HFF-Myc (cell line): Measurements from ENCODE around the gene GFER.
"Not testable (repeated sequence)": the region's sequence is repeated elsewhere in the genome, so short reads cannot be mapped to it uniquely, and the experiment has no call there.

Experiments used
- DNase-seq: peaks from one replicate; pipeline ENCODE4 v3.0.0-alpha.2; 2011; ENCODE audit warnings: low read depth; ENCODE audit errors: extremely low read depth
- H3K4me3 ChIP-seq: replicated peaks from 2 replicates; pipeline ENCODE4 v1.5.1; 2011; ENCODE audit warnings: low read depth, mild to moderate bottlenecking, control low read depth, low read length
- TF ChIP-seq, protein P1 (sequence below): IDR thresholded peaks from 2 replicates; pipeline ENCODE4 v1.5.1; 2012; ENCODE audit warnings: mild to moderate bottlenecking, low read depth, low read length, control low read depth; ENCODE audit errors: missing control alignments

The GFER gene

DNA sequence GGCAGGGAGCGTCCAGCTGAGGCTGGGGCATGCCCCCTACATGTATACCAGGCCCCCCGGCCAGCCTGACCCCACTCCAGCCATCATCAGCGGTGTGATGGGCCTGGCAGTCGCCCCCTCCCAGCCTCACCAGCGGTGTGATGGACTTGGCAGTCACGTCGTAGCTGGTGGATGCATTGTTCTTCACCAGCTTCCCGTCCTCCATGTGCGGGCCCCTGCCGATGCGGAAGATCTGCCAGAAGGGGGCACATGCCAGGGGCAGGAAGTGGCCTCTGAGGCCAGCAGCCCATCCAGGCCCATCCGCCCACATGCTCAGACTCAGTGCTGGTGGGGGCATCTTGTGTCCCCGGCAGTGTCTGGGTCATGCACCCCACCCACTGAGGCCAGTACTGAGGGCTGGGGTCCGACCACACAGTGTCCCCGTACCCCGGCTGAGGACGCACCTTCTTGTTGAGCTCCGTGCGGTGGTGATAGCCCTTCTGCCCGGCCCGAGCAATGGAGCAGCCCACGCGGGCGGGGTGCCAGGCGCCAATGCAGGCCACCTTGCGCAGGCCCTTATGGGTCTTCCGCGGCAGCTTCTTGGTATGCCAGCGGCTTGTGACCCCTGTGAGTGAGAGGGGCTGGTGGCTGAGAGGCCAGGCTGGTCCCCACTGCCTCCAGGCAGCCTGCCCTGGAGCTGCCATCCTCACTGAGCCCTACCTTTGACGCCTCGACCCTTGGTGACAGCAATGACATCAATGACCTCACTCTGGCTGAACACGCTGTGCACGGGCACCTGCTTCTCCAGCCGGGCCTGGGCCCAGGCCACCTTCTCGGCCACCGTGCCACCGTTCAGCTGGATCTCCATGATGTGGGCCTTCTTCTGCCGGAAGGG lies 37.3 kb upstream of the GFER start:
- DNase-seq, result no peak
- TF ChIP-seq, protein P1, sequence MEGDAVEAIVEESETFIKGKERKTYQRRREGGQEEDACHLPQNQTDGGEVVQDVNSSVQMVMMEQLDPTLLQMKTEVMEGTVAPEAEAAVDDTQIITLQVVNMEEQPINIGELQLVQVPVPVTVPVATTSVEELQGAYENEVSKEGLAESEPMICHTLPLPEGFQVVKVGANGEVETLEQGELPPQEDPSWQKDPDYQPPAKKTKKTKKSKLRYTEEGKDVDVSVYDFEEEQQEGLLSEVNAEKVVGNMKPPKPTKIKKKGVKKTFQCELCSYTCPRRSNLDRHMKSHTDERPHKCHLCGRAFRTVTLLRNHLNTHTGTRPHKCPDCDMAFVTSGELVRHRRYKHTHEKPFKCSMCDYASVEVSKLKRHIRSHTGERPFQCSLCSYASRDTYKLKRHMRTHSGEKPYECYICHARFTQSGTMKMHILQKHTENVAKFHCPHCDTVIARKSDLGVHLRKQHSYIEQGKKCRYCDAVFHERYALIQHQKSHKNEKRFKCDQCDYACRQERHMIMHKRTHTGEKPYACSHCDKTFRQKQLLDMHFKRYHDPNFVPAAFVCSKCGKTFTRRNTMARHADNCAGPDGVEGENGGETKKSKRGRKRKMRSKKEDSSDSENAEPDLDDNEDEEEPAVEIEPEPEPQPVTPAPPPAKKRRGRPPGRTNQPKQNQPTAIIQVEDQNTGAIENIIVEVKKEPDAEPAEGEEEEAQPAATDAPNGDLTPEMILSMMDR, result no peak
- H3K4me3 ChIP-seq, result no peak overlapping the region

DNA sequence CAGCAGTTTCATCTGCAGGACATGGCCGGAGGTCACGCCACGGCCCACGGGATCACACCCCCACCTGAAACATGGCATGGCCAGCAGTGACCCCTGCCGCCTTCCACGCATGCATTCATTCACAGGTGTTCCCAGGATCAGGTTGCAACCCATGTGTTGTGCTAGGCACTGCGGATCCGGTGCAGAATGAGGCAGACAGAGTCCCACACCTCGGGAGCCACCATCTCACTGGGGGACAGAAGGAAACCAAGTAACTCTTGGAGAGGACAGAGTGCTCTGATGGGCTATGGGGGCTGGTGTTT lies 36.7 kb upstream of the GFER start:
- no peak overlapping the region for H3K4me3 ChIP-seq
- TF ChIP-seq, protein P1, result no peak
- DNase-seq, result no peak

DNA sequence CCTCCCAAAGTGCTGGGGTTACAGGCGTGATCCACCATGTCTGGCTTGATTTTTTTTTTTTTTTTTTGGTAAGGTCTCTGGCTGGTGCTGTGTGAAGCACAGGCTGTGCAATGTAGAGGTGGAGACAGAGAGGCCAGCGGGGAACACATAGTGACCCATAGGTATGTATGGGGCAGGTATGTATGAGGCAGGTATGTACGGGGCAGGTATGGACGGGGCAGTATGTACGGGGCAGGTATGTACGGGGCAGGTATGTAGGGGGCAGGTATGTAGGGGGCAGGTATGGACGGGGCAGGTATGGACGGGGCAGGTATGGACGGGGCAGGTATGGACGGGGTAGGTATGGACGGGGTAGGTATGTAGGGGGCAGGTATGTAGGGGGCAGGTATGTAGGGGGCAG lies 34.5 kb upstream of the GFER start:
- no peak for DNase-seq

DNA sequence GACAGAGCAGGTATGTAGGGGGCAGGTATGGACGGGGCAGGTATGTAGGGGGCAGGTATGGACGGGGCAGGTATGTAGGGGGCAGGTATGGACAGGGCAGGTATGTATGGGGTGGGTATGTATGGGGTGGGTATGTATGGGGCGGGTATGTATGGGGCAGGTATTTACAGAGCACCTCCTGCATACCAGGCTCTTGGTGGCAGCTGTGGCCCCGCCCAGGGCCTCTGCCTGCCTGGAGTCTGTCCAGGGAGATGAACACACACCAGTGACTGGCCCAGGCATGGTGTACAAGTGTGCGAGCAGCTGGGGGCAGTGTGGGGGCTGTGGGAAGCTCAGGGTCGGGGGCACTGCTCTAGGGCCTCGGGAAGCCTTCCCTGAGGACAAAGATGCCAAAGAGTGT lies 33.9 kb upstream of the GFER start:
- no peak for DNase-seq
- TF ChIP-seq, protein P1, result no peak

More for the DNA sequence above, 34.5 kb upstream of the GFER start:
- no peak overlapping the region for H3K4me3 ChIP-seq
- TF ChIP-seq, protein P1, result no peak

DNA sequence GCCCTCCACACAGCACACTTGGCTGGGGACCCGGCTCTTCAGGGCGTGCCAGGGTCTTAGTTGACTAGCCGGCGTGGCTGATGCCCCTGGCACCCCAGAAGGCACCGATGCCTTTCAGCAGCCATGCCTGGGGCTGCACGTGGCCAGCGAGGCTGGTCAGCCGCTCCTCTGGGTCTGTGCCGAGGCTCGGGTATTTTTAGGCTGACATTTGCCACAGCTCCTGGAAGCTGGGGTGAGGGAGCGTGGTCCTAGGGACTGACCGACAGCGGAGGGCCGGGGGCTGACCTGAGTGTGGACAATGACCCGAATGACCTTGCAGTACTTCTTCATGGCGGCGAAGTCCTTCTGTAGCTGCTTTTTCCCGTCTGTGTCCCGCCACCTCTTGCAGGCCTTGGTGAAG lies 33.4 kb upstream of the GFER start:
- DNase-seq, result no peak
- no peak overlapping the region for H3K4me3 ChIP-seq
- TF ChIP-seq, protein P1, result no peak

More for the DNA sequence above, 33.9 kb upstream of the GFER start:
- H3K4me3 ChIP-seq, result no peak overlapping the region

DNA sequence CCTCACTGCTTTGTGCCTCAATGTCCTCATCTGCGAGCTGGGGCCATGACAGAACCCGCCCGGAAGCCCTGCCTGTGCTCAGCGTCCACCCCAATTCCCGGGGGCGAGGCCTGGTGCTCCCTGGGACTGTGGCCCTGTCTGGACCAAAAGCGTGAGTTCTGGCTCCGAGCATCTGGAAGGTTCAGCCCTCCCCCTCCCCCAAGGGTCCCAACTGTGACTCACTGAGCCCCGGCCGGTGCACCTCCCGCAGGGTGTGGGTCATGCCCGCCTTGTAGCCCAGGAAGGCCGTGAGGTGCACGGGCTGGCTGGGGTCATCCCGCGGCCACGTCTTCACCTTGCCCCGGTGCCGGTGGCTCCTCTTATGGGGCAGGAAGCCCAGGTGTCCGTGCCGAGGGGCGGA lies 30.3 kb upstream of the GFER start:
- no peak for DNase-seq
- TF ChIP-seq, protein P1, result no peak
- H3K4me3 ChIP-seq, result no peak overlapping the region

DNA sequence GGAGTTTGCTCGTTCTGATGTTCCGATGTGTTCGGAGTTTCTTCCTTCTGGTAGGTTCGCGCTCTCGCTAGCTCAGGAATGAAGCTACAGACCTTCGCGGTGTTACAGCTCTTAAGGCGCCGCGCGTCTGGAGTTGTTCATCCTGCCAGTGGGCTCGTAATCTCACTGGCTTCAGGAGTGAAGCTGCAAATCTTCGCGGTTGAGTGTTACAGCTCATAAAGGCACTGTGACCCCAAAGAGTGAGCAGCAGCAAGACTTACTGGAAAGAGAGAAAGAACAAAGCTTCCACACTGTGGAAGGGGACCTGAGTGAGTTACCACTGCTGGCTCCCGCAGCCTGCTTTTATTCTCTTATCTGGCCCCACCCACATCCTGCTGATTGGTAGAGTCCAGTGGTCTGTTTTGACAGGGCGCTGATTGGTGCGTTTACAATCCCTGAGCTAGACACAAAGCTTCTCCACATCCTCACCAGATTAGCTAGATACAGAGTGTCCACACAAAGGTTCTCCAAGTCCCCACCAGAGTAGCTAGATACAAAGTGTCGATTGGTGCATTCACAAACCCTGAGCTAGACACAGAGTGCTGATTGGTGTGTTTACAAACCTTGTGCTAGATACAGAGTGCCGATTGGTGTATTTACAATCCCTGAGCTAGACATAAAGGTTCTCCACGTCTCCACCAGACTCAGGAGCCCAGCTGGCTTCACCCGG lies 26.4 kb upstream of the GFER start:
- H3K4me3 ChIP-seq, DNase-seq: not testable (repeated sequence)

DNA sequence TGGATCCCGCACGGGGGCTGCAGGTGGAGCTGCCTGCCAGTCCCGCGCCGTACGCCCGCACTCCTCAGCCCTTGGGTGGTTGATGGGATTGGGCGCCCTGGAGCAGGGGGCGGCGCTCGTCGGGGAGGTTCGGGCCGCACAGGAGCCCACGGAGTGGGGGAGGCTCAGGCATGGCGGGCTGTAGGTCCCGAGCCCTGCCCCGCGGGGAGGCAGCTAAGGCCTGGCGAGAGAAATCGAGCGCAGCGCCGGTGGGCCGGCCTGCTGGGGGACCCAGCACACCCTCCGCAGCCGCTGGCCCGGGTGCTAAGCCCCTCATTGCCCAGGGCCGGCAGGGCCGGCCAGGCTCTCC lies 25.9 kb upstream of the GFER start:
- H3K4me3 ChIP-seq, DNase-seq: not testable (repeated sequence)
